NCI-H1417 (cell line): Measurements from ENCODE around the gene S100A12.

ENCODE experiments used
- DNase-seq, 3 experiments: peaks; one replicate each; lab custom pipeline; 2025; lab: John Stamatoyannopoulos, UW

Gene S100A12

DNA sequence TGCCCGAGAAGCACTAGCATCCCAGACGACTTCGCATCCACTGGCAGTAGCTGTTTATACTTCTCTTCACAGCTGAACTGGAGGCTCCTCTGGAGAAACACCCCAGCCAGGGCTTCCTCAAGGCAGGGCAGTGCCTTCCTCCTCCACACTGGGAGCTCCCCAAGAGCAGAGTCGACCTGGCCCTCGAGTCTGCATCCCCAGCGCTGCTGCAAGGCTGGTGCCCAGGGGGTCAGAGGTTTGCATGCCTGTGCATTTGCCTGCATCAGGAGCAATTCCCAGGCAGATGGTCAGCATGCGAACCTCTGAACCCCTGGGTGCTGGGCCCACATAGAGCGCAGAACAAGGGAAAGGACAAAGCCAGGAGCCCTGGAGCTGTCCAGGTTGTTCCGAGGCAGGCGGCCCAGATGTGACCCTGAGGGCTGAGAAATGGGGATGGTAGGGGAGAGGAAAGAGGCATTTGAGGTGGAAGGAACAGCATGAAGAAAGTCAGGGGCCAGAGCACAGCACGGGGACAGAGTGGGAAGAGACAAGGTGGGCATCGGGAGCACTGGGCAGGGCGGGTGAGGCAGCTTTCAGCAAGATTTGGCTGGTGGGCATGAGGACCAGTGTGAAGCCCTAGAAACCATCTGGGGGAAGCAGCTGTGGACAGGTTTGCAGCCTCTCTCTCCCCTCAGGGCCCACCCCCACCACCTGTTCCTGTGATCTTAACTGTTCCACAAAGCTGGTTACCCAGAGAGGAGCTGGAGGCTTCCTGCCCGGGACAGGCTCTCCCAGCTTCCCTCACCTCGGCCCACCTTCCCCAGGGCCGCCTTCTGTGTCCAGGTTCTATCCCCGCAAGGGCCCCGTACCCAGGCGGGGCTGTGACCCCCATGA is 21.9 kb upstream of the S100A12 start:
- no peak for DNase-seq

DNA sequence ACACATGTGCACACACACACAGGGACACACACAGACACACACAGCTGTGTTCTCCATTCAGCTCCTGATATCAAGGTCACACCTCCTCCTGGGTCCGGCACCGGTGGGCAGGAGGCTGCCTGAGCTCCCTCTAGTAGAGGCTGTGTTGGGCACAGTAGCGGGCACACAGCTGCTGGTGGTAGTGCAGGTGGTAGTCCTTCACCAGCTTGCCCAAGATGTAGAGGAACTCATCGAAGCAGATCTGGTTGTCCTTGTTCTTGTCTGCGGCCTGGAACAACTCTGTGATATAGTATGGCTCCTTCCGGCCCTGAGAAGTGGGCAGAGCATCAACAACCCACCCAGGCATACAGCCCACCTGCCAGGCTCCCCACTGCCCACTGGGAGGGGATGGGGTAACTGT is 21.0 kb upstream of the S100A12 start:
- no peak for DNase-seq

DNA sequence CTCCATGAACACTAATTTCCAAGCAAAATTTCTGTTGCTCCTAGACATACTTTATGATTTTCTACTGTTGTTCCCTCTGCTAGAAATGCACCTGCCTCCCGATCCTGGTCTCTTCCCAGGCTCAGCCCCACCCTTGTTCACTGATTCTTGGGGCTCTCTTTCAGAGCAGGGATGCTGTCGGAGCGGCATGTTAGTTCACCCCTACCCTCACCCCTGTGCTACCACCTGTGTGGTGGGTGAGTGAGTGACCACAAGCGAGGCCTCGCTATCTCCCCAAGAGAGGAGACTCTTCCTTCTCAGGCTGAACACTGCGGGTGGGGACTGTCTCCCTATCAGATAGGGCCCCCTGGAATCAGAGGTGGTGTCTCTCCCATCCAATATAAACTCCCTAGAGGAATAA is 20.4 kb upstream of the S100A12 start:
- no peak for DNase-seq

DNA sequence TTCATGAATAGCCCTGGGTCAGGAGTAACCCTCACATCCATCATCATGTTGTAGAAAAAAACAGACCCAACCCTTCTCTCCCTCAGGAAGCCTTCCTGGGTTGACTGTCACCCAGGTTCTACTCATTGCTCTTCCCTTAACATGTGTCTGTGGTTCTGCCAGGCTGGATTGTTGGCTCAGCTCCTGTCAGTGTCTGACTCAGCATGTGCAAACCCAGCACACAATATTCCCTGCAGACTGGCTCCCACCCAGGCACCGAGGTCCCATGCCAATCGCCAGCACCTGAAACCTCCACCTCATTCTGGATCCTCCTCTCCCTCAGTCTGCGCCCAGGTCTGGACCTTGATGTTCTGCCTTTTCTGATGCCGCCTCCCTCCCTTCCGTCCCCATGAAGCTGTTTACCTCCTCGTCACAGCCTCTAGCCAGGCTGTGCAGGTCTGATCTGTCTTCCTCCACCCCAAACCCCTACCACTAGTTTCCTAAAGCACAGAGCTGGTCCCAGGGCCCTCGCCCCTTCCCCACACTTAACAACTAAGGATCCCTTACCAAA is 19.8 kb upstream of the S100A12 start:
- DNase-seq = no peak

DNA sequence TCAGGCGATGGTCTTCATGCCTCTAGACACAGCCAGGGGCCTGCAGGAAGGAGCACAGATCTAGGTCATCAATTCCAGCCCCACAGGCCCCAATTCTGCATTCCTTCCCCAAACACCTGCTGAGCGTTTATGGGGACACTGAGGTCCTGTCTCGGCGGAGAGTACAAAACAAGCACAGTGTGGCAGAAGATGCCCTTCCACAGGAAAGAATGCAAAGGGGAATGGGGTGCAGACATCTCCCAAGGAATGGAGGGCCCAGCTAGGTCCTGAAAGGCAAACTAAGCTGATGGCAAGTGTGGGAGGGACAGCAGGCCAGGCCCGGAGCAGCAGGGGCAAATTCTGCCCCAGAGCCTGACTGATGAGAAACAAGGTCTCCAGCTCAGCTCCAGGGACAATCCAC is 19.0 kb upstream of the S100A12 start:
- DNase-seq = no peak

DNA sequence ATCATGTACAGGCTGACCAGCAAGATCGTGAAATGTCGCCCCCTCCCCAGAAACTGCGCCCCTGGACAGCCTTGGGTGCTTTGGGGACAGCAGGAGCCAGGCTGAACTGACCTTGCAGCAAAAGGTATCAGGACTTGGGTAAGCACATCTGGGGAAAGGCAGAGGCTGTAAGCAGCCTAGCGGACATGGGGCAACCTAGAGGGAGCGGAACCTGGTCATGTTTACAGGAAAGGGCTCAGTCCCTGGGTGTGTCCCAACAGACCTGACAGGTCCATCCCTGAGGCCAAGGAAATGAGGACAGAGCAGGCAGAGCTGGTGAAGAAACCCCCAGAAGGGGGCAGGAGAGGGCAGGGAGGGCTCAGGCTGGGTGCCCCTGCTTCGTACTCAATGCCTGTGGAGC is 18.5 kb upstream of the S100A12 start:
- DNase-seq = no peak

DNA sequence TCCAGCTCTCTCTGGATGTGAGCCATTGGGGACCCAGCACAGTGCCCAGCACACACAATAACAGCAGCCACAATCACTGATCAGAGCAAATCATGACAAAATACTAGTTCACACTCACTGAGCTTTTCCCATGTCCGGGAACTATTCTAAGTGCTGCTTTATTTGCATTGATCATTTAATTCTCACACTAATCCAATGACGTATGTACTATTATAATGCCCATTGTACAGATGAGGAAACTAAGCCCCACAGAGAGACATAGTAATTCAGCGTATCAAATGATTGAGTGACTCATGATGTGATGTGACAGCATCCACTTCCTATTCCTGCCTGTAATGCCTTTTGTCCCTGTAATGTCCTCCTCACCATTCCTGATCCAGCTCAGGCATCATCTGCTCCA is 17.4 kb upstream of the S100A12 start:
- no peak for DNase-seq

DNA sequence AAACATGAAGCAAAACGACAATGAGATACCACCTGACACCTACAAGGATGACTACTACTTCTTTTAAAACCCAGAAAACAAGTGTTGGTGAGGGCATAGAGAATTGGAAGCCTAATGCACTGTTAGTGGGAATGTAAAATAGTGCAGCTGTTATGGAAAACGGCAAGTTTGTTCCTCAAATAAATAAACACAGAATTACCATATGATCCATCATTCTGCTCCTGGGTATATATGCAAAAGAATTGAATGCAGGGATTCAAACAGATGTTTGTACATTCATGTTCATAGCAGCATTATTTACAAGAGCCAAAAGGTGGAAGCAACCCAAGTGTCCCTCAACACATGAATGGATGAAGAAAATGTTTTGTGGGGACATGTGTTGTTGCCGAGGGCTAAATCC is 16.8 kb upstream of the S100A12 start:
- no peak for DNase-seq

DNA sequence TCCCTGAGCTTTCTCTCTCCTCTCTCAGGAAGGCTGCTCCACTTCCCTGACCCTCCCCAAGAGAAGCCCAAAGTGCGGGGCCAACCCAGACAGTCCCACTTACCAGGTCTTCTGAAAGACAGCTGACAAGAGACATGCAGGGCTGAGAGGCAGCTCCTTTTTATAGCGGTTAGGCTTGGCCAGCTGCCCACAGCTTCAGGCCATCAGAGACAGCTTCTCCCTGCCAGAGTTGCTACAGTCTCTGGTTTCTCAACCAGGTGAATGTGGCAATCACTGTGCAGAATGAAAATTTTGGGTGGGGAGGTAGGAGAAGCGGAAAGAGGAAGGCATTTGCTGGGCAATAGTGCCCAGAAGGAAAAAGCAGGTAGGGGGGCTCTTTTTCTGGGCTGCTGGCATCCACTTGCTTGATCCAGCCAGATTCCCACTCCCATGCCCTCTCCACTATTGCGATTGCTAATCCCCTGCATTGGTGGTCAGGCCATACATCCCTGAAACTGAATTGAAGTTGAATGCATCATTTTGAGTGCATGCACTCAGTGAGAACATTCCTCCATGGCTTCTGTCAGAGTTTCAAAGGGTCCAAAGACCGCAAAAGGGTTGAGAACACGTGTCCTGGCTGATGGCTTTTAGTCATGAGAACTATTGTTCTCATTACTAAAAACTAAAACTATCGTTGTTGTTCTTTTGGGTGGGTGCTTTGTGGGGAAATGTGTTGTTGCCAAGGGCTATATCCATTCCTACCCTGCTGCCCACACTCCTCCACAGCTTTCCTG is 15.7 kb upstream of the S100A12 start, which contains the start of gene S100A8:
Gene S100A8 (minus strand): TSS at position 136 of the 773 bp plus-strand sequence. CDS start 538 bp downstream, outside the sequence.
- peak in 1 of 3 experiments; percentile 48 for DNase-seq

DNA sequence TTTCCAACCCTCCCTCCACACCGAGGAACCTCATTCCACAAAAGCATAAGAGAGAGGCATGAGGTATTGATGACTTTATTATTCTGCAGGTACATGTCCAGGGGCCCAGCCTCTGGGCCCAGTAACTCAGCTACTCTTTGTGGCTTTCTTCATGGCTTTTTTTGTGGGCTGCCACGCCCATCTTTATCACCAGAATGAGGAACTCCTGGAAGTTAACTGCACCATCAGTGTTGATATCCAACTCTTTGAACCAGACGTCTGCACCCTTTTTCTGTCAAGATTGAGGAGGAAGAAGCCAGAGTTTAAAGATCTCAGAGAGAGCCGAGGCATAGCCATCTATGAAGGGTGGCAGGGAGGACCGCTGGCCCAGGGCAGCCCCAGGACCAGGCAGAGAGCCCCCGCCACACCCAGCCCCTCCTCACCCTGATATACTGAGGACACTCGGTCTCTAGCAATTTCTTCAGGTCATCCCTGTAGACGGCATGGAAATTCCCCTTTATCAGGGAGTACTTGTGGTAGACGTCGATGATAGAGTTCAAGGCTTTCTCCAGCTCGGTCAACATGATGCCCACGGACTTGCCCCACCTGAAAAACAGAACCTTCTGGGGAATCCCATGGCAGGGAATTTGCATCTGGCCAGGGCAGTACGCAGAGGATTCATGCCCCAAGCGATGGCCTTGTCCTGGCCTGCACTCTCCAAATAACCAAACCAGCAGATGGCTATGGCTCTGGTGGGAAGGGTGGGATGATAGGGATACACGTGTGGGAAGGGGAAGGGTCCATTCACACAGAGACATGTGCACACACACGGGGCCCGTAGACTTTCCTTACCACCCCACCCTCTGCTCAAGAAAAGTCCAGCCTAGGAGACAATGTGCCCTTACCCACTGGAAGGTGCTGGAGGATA is 14.8 kb upstream of the S100A12 start:
- no peak for DNase-seq

DNA sequence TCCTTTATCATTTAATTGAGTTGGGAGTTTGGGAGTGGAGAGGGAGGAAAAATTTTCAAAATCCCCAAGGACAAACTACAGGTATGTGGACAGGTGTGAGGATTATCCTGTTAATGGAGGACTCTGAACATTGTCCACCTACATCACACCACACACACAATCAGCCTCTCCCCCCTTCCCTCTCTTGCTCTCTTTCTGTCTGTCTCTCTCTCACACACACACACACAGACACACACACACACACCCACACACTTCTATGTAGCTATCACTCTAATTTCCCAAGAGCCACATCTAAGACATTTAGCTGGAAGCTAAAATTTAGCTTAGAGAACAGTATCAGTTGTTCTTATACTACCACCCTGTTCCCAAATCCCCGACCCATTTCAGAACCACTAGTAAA is 14.0 kb upstream of the S100A12 start:
- no peak for DNase-seq

DNA sequence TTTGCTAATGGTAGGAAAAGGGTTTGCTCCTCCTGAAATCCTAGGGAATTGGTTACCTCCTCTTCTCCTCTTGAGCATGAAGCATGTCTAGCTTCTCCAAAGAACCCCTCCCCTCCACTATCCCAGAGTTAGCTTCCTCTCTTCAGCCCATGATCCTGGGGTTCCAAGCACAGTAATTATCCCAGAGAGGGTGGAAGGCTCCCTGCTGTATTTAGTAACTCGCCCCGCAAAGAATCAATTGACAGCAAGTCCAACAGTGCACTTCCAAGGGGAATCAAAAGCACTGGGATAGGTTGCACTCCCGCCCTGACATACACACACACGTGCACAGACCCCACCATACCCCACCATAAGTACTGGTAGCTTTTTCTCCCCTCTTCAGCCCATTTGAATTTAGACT is 12.4 kb upstream of the S100A12 start:
- no peak for DNase-seq

DNA sequence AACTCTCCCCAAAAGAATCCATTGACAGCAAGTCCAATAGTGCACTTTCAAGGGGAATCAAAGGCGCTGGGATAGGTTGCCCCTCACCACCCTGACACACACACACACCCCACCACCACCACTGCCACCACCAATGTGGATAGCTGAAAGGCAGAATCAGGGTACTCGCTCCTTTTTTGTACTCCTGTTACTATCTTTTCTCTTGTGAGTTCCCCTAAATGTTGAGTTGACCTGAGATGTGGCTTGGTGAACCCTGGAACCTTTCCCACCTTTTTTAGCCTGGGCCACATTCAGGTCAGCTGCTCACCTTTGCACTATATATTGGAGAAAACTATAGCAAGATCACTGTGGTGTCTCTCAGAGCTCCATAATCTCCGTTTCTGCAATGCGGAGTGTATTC is 11.6 kb upstream of the S100A12 start:
- no peak for DNase-seq

DNA sequence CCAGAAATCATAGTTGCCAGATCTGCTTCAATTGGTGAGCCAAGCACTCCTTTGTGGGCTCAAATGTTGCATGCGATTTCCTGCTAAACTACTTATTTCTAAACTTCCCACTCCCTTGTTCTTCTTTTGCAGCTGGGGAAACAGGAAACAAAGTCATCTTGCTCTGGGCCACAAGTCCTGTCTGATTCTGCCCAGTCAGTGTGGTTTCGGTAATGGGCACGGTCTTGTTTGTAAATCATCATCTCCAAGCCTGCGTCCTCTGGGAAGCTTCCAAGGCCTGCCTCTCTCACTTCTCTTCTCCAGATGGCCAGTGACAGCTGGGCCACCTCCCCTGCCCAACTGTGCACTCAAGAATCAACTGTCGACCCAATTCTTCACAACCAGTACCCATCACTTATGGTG is 11.1 kb upstream of the S100A12 start:
- no peak for DNase-seq

DNA sequence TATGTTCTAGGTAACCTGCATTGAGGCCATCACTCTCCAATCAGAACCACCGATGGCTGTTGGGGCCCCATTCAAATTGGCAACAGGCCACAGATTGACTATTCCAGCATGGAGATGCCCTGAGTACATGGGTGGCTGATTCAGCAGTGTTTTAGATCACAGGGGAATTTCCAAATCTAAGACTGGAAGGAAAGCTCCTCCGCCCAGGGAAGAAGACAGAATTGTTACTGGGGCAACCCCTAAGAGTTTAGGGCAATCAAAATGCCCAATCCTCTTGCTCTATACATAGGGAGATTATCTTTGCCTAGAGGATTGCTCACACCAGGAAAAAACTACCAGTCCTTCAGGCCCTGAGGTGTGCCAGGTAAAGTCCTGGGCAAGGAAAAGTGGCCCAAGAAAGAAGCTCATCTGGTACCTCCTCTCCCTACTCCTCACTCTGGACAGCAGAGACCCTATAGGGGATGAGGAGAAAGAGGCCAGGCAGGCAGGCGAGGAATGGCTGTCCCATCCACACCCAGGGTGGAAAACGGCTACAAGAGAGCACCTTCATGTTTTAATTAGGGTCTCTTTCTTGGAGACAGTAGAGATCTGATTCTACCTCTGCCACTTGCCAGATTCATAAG is 9.6 kb upstream of the S100A12 start:
- DNase-seq = no peak

DNA sequence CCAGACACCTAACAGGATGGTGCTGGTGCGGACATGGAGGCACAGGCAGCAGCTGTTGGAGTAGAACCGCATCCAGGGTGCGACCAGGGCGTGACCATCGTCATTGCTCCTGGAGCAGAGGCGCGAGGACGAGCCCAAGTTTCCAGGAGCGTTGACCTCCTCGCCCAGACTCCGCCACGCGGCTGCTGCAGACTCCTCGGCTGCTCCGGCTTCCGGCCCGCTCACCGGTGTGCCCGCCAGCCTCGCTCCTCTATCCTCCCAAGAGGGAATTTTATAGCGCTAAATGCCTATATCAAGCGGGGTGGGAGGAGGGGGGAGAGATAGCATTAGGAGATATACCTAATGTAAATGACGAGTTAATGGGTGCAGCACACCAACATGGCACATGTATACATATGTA is 5.3 kb upstream of the S100A12 start:
- DNase-seq = no peak

DNA sequence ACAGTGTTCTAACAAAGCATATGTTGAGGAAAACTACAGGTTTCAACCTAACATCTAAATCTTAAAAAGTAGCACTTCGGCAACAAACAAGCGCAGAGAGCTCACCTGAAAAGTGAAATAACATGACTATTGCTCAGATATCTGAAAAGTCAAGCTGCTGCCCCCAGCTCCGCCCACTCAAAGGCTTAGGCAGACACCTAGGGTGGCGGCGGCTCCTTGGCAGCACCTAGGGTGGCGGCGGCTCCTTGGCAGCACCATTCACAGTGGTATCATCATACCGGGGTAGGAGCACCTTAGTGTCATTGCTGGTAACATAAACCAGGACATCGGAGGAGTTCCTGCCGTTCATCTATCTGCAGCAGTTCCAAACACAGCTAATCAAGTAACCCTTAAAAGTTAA is 4.2 kb upstream of the S100A12 start:
- no peak for DNase-seq

DNA sequence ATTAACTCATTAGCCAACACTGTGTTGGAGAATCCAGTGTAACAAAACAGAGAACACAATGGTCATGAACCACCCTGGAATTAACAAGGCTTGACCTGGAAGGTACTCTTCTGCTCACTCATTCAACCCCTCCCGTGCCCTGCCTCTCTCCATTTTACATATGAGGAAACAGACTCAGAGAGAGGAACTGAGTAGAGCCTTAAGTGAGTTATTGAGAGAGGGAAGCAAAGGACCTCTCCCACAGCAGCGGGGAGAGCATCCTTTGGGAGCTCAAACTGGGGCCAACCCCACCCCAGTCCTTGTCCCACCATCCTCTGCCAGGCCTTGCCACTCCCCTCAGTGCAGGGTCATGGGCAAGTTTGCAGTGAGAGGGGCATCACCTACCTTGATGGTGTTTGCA is 1.4 kb downstream of the S100A12 start:
- no peak for DNase-seq

DNA sequence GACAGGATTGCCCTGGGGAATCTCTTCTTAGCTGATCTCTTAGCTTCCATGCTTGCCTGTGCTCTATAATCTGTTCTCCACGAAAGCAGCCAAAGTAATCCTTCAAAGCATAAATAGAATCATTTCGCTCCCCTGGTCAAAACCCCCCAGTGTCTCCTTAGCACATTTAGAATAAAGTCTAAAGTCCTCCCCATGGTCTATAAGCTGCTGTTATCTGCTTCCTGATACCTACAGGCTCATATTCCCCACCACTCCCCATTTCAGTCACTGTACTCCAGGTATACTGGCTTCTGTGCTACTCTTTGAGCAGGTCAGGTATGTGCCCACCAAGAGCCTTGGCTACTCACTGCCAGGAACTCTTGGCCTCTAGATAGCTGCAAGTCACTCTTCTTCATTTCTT is 2.9 kb downstream of the S100A12 start:
- no peak for DNase-seq

DNA sequence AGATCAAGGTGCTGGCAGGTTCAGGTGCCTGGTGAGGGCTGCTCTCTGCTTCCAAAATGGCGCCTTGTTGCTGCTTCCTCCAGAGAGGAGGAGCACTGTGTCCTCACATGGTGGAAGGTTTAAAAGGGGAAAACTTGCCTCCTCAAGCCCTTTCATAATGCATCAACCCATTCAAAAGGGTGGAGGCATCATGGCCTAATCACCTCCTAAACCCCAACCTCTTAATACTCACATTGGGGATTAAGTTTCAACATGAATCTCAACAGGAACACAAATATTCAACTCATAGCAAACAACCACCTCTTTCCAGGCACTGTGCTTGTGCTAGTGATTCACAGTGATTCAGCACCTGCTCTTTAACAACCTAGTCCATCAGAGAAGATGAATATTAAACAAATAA is 4.2 kb downstream of the S100A12 start:
- DNase-seq = no peak

DNA sequence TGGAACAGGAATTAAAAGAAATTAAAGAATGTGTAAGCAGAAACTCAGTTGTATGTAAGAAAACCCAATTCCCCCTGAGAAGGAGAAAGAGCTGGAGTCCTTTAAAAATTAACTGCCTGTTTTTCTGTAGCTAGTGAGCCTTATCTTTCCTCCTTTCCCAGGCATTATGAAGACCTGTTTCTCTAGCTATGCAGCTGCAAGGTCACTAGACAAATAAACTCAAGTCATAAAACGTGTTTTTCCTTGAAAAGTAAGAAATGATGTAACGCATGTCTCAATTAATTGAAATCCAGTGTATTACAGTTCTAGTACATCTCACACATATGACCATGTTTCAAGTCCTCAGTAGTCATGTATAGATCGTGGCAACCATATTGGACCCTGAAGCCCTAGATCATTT is 5.3 kb downstream of the S100A12 start:
- DNase-seq = no peak

DNA sequence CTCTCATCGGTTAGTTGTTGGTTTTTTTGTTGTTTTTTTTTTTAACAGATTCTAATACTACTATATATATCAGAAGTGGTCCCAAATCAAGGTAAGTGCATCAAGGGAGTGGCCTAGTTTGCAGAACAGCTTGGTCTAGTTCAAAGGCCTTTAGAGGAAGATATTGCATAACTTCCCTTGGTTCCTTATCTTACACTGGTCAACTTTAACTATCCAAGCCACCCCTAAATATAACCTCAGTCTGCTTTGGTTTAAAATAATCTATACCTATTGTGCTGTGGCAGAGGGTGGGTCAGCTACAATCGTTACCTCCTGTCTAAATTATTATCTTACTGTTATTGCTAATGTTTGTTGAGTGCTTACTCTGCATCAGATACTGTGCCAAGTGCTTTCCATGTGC is 6.9 kb downstream of the S100A12 start:
- DNase-seq = no peak
